GM12801 (cell line): ENCODE results near the gene RNF144B.
A peak's percentile ranks its signal among the peaks of the same experiment; 100 is the strongest.

Experiments used
- TF ChIP-seq, protein P1 (sequence below): IDR thresholded peaks from one replicate; pipeline ENCODE4 v1.5.1; 2011; ENCODE audit warnings: control low read depth; ENCODE audit not compliant: insufficient read length; ENCODE audit errors: extremely low read depth

Gene RNF144B

DNA sequence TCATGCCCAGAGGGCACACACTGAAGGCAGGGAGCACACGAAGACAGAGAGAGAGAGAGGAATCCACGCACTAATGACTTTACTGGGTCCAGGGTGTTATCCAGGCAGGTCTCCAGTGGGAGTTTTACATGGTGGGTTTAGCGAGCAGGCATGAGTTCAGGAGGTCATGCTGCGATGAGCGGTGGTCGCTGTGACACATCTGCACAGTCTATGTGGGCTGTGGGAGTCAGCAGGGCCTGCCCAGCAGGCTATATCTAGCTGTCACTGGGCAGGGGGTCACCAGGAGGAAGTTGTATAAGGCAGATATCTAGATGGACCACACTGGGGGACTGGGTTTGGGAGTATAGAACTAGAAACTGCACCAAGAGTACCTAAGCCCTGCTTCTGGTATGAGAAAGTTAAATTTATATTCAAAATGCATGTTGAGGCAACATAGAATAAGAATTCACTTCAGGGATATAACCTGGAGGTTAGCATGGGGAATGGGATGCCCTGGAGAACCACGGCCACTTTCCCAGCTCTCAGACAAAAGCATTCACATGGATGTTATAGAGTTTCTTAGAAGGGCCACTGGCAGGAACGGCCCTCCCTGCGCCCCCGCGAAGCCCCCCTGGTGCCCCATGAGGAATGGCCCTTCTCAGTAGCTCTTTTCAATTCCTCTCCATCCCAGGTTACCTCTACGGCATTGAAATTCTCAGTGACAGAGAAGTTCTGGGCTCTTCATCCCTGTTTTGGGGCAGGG lies 113.9 kb downstream of the RNF144B start:
- TF ChIP-seq, protein P1, sequence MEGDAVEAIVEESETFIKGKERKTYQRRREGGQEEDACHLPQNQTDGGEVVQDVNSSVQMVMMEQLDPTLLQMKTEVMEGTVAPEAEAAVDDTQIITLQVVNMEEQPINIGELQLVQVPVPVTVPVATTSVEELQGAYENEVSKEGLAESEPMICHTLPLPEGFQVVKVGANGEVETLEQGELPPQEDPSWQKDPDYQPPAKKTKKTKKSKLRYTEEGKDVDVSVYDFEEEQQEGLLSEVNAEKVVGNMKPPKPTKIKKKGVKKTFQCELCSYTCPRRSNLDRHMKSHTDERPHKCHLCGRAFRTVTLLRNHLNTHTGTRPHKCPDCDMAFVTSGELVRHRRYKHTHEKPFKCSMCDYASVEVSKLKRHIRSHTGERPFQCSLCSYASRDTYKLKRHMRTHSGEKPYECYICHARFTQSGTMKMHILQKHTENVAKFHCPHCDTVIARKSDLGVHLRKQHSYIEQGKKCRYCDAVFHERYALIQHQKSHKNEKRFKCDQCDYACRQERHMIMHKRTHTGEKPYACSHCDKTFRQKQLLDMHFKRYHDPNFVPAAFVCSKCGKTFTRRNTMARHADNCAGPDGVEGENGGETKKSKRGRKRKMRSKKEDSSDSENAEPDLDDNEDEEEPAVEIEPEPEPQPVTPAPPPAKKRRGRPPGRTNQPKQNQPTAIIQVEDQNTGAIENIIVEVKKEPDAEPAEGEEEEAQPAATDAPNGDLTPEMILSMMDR: no peak

DNA sequence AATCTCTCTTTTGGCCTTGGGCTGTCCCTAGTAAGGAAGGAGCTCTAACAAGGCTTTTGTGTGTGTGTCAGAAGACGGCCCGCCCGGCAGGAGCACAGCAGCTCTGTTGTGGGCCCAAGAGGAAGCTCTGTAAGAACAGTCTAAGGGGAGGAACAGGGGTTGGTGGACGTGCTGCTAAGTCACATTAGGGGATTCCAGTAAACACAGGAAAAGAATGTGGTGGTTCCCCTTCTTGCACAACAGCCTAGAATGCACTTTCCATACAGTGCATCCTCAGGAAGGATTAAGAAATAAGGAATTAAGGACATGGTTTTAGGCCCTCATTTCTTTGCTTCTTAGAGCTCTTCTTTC lies 114.5 kb downstream of the RNF144B start:
- TF ChIP-seq, protein P1: no peak

DNA sequence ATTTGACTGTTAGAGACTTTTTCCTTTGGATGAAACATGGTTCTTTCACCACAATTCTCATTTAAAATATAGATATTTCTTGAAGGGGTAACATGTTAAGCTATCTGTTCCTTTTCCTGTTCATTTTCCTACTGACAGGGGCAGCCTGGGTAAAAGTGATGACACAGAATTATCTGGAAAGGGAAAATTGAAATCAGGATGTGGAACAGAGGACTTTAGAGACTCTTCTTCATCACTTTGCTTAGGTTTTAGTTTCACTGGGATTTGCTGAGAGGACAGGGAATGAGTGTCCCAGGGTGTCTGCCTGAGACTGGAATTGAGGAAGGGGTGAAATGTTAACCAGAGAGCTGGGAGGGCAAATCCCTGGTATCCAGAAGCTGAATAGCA lies 116.0 kb downstream of the RNF144B start:
- TF ChIP-seq, protein P1: no peak

DNA sequence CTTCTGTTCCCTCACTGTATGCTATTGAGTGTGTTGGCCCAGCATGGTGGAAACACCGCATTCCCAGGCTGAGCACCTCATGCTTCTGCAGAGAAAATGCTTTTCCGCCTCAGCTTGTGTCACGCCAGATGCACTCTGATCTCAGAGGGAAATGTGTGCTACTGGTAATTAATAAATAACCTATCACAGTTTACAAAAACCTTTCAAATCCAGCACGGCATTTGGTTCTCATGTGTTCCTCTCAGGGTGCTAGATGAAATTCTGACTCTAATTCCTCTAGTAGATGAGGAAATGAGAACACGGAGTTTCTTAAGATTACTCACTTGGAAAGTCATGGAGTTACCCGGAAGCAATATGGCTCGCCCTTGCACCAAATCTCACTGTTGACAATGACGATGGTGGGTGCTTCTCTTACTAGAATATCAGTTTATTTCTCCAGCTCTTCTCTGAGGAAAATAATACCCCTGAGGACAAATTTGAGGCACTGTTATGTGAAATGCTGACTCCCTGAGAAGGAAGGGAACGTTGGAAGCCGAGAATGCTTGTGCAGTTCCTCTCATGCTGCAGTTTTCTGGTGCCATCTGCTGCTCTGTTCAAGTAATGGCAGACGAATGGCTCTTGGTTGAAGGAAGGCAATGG lies 116.6 kb downstream of the RNF144B start:
- TF ChIP-seq, protein P1: peak; percentile 46

DNA sequence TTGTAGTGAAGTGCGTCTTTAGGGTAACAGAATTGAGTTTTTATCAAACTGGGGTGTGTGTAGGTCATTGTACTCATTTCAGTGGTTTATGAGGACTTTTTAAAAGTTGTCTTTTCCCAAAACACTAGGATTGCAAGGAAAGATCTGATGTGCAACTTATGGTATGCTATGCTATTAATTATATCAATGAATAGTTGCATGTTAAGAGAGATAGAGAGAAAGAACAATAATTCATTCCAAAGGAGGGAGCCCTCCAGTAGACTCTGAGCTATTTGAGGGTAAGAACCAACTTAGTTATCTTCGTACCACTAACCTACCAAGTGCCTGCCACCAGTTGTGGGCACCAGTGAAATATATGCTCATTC lies 117.1 kb downstream of the RNF144B start:
- TF ChIP-seq, protein P1: no peak

DNA sequence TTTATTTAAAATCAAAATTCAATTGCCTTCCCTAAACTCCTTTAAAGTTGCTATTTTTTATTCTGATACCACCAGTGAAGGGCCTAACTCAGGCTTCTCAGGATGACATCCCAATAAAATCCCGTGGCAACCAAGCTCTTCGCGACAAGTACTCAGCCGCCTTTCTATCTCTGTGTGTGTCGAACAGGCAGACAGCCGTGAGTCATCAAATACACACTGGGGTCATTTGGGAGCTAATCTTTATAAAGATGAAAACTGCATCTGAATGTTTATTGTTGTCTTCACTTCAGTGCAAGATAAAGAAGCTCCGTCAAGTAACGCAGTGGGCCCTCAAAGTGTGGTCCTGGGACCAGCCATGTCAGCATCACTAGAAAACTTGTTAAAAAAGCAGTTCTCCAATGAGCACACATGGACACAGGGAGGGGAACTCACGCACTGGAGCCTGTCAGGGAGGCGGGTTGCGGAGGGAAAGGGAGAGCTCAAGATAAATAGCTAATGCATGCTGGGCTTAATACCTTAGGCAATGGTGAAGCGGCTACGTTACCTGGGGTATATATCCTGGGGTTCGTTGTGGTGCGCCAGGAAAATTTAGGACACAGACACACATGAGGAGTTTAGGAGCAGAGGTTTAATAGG lies 119.3 kb downstream of the RNF144B start:
- TF ChIP-seq, protein P1: no peak

DNA sequence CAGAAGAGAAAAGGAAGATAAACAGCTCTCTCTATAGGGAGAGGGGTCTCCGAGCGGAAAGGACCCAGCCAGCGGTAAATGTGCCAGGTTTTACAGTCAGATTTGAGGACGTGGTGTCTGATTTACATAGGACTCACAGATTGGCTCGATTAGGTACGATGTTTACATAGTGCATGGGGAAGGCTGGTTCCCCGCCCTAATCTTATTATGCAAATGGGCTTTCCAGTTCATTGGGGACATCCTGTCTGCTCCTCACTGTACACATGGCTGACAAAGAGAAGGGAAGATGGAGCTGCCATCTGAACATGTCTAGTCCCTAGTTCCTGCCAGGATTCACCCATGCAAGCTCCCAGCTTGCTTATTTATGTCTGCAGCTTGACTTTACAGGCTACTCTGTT lies 119.9 kb downstream of the RNF144B start:
- TF ChIP-seq, protein P1: no peak
